GM23338 (cell line): Measurements from ENCODE around the gene CCDC97. TPM values are rescaled to one million over a fixed set of nuclear protein-coding genes. Genes with fewer than 3 reads are reported as not detected.

Experiments
- ATAC-seq: fragments of 200-7000 bp; cut with Tn5 transposase; 3 replicates; pipeline ENCODE4 v1.9.1; 2020
- DNase-seq: peaks from one replicate; pipeline ENCODE4 v3.0.0-alpha.2; 2015; ENCODE audit warnings: low spot score
- H2AFZ ChIP-seq: fragments of 200-600 bp; sonication (generic); 2 replicates; pipeline ENCODE4 v1.8.0; 2016; ENCODE audit warnings: antibody characterized with exemption, mild to moderate bottlenecking, moderate library complexity
- H3F3A ChIP-seq: fragments of 200-600 bp; sonication (generic); replicated peaks from 2 replicates; pipeline ENCODE4 v1.8.0; 2017; ENCODE audit warnings: antibody characterized with exemption, mixed run types, low read depth
- H3K27ac ChIP-seq: fragments of 200-600 bp; sonication (generic); 2 replicates; pipeline ENCODE4 v1.6.1; 2016; ENCODE audit warnings: low read depth
- H3K27me3 ChIP-seq: fragments of 200-600 bp; sonication (generic); 2 replicates; pipeline ENCODE4 v1.8.0; 2016; ENCODE audit warnings: mild to moderate bottlenecking, mixed run types, moderate library complexity; ENCODE audit not compliant: insufficient read depth
- H3K36me3 ChIP-seq: fragments of 200-600 bp; sonication (generic); 2 replicates; pipeline ENCODE4 v1.8.0; 2016; ENCODE audit warnings: mild to moderate bottlenecking; ENCODE audit not compliant: insufficient read depth
- H3K4me1 ChIP-seq: fragments of 200-600 bp; sonication (generic); 2 replicates; pipeline ENCODE4 v1.8.0; 2016; ENCODE audit warnings: mild to moderate bottlenecking, moderate library complexity; ENCODE audit not compliant: insufficient read depth
- H3K4me2 ChIP-seq: fragments of 200-600 bp; sonication (generic); 2 replicates; pipeline ENCODE4 v1.7.1; 2017; ENCODE audit warnings: mixed run types
- H3K4me3 ChIP-seq: fragments of 200-600 bp; sonication (generic); 2 replicates; pipeline ENCODE4 v1.6.1; 2016; ENCODE audit warnings: mixed run types
- H3K79me2 ChIP-seq: fragments of 200-600 bp; sonication (generic); replicated peaks from 2 replicates; pipeline ENCODE4 v1.8.0; 2017; ENCODE audit warnings: mild to moderate bottlenecking; ENCODE audit not compliant: insufficient read depth
- H3K9me2 ChIP-seq: fragments of 200-600 bp; sonication (generic); 2 replicates; pipeline ENCODE4 v1.8.0; 2017; ENCODE audit not compliant: insufficient read depth
- H4K20me1 ChIP-seq: fragments of 200-600 bp; sonication (generic); replicated peaks from 2 replicates; pipeline ENCODE4 v1.8.0; 2017; ENCODE audit warnings: mild to moderate bottlenecking; ENCODE audit not compliant: insufficient read depth
- H3K27ac Mint-ChIP-seq: 2 replicates; pipeline ENCODE4 v1.8.0; 2020; ENCODE audit warnings: inconsistent platforms, mild to moderate bottlenecking, moderate library complexity, mixed read lengths
- H3K27me3 Mint-ChIP-seq: 3 replicates; pipeline ENCODE4 v1.8.0; 2022; ENCODE audit warnings: low read depth, mild to moderate bottlenecking, moderate library complexity, mixed read lengths, inconsistent platforms; ENCODE audit not compliant: insufficient read depth, poor library complexity
- H3K36me3 Mint-ChIP-seq: 3 replicates; pipeline ENCODE4 v1.8.0; 2021; ENCODE audit warnings: low read depth, mild to moderate bottlenecking, inconsistent platforms, moderate library complexity, mixed read lengths
- H3K4me1 Mint-ChIP-seq: 3 replicates; pipeline ENCODE4 v1.8.0; 2020; ENCODE audit warnings: mild to moderate bottlenecking, inconsistent platforms, mixed read lengths
- H3K4me3 Mint-ChIP-seq: 3 replicates; pipeline ENCODE4 v1.8.0; 2021; ENCODE audit warnings: moderate library complexity, mild to moderate bottlenecking, inconsistent platforms, mixed read lengths
- H3K9me3 Mint-ChIP-seq: 3 replicates; pipeline ENCODE4 v1.8.0; 2020; ENCODE audit warnings: moderate library complexity, mild to moderate bottlenecking, inconsistent platforms, mixed read lengths
- CREB1 ChIP-seq: fragments of 250-450 bp; sonication (Bioruptor Pico); IDR thresholded peaks from 2 replicates; pipeline ENCODE4 v1.5.0; 2020; ENCODE audit warnings: low read depth, mild to moderate bottlenecking, moderate library complexity
- CTCF ChIP-seq, 2 experiments: fragments of 200-600 bp in 1 of 2; sonication (generic) in 1 of 2; conservative IDR thresholded peaks; 2 replicates each; pipeline versions ENCODE4 v1.5.1 to v1.6.1; 2016 to 2017; ENCODE audit warnings: antibody characterized with exemption in 2 of 2, low read depth in 2 of 2, mild to moderate bottlenecking in 2 of 2, moderate library complexity in 1 of 2
- ETS1 ChIP-seq: IDR thresholded peaks from 2 replicates; pipeline ENCODE4 v1.6.1; 2016; ENCODE audit warnings: antibody characterized with exemption
- EZH2 ChIP-seq: fragments of 200-600 bp; sonication (generic); IDR thresholded peaks from one replicate; pipeline ENCODE4 v1.8.0; 2017; ENCODE audit warnings: antibody characterized with exemption, mild to moderate bottlenecking, low read depth; ENCODE audit not compliant: unreplicated experiment
- EZH2phosphoT487 ChIP-seq: fragments of 200-600 bp; sonication (generic); IDR thresholded peaks from one replicate; pipeline ENCODE4 v1.8.1; 2018; ENCODE audit warnings: antibody characterized with exemption; ENCODE audit not compliant: unreplicated experiment
- JUNB ChIP-seq: IDR thresholded peaks from one replicate; pipeline ENCODE4 v1.6.1; 2016; ENCODE audit warnings: antibody characterized with exemption; ENCODE audit not compliant: unreplicated experiment
- NANOG ChIP-seq: IDR thresholded peaks from 2 replicates; pipeline ENCODE4 v1.6.1; 2016; ENCODE audit warnings: antibody characterized with exemption, borderline replicate concordance
- REST ChIP-seq: IDR thresholded peaks from one replicate; pipeline ENCODE4 v1.6.1; 2018; ENCODE audit warnings: antibody characterized with exemption; ENCODE audit not compliant: unreplicated experiment
- STAT1 ChIP-seq: IDR thresholded peaks from one replicate; pipeline ENCODE4 v1.6.1; 2016; ENCODE audit warnings: antibody characterized with exemption; ENCODE audit not compliant: unreplicated experiment
- ZNF114 ChIP-seq: fragments of 250-450 bp; sonication (Bioruptor Pico); IDR thresholded peaks from 2 replicates; pipeline ENCODE4 v1.5.0; 2020; ENCODE audit warnings: mild to moderate bottlenecking, moderate library complexity
- ZNF331 ChIP-seq: fragments of 250-450 bp; sonication (Bioruptor Pico); IDR thresholded peaks from 2 replicates; pipeline ENCODE4 v1.5.0; 2020; ENCODE audit warnings: low read depth, mild to moderate bottlenecking, moderate library complexity
- ZNF462 ChIP-seq: fragments of 250-450 bp; sonication (Bioruptor Pico); IDR thresholded peaks from 2 replicates; pipeline ENCODE4 v1.5.0; 2020; ENCODE audit warnings: mild to moderate bottlenecking, moderate library complexity
- polyA plus RNA-seq: library from polyadenylated mRNA; unstranded; fragments of >200 nt; fragmentation: Nextera tagmentation; extraction: Ambion mirVana; gene quantifications from 2 replicates; pipeline ENCODE4 v1.2.1, GENCODE V29; 2016
- total RNA-seq: library from RNA; depleted of rRNA; stranded (reverse); fragments of >200 nt; shearing (Covaris generic); gene quantifications from 2 replicates; pipeline ENCODE4 v1.2.3, GENCODE V29; 2014

CCDC97 gene
- total and polyA plus RNA-seq, 2 experiments from 2014 or later, result 8.0 to 11.0 TPM

GRCh38 chr19:41357746-41358145 is 47.8 kb downstream of the CCDC97 start (continued):
- no peak for TF ChIP-seq ETS1

- no peak overlapping the region for H3K27ac Mint-ChIP-seq
- H3K4me3 Mint-ChIP-seq, result no peak overlapping the region
- H3K27me3 Mint-ChIP-seq, result peaks cover 26% of the 10 kb centered on the region
- Histone ChIP-seq H2AFZ (no peak overlapping the region), H3K79me2 (no peaks in the 10 kb centered on the region), H3K27me3 (no peaks in the 10 kb centered on the region), H3K4me1 (no peaks in the 10 kb centered on the region), H3K9me2 (no peaks in the 10 kb centered on the region), H3F3A (0 out of 2 replicates have a peak, but pooled peaks cover 4% of the 10 kb centered on the region), H3K4me3 (no peak overlapping the region), H3K27ac (no peak overlapping the region), H3K4me2 (no peak overlapping the region), H3K36me3 (no peaks in the 10 kb centered on the region), H4K20me1 (no peaks in the 10 kb centered on the region)
- no peaks in the 10 kb centered on the region; the same call in 2 of the 3 replicates for H3K36me3 Mint-ChIP-seq
- ATAC-seq (no peak), DNase-seq (no peak)
- peaks cover 4% of the 10 kb centered on the region; the same call in 2 of the 3 replicates for H3K4me1 Mint-ChIP-seq
- no peaks in the 10 kb centered on the region; the same call in 2 of the 3 replicates for H3K9me3 Mint-ChIP-seq
- TF ChIP-seq NANOG, result no peak
- no peak for TF ChIP-seq ZNF114 (CRISPR knock-in tag)
- TF ChIP-seq ETS1, result no peak
- TF ChIP-seq CTCF (conservative IDR thresholded peaks at IDR 0.05; ENCODE audit: low read depth in 2 of 2), result no peak
- no peak for TF ChIP-seq ZNF331
- TF ChIP-seq JUNB, result no peak
- no peak for TF ChIP-seq EZH2
- no peak for TF ChIP-seq REST
- TF ChIP-seq EZH2phosphoT487, result no peak
- TF ChIP-seq STAT1, result no peak
- no peak for TF ChIP-seq CREB1
- no peak for TF ChIP-seq ZNF462 (CRISPR knock-in tag)
Measured at GRCh38 chr19:41359741-41360140, 49.8 kb downstream of the CCDC97 start.
